ENCODE results near the gene ATG16L1. TPM values are rescaled to one million over a fixed set of nuclear protein-coding genes. Genes with fewer than 3 reads are reported as not detected.

The ATG16L1 gene
- total and polyA plus RNA-seq, 10 of the 15 experiments (the other 5 are each of a cell fraction or from before 2014, with no cell fraction given): 5.2 to 26.6 (median 15.6) TPM

GRCh38 chr2:233211548-233211895, 40.0 kb upstream of the ATG16L1 start:
- no peak for TF ChIP-seq CBX3 (IDR thresholded peaks at IDR 0.05; ENCODE audit: borderline replicate concordance, low read depth)
- no peak for TF ChIP-seq WRNIP1 (IDR thresholded peaks at IDR 0.05; ENCODE audit: borderline replicate concordance, low read depth, low read length)
- no peak for TF ChIP-seq RELB (IDR thresholded peaks at IDR 0.05; ENCODE audit: low read depth)
- no peak for TF ChIP-seq FOS (IDR thresholded peaks at IDR 0.05; ENCODE audit: borderline replicate concordance, extremely low read depth, insufficient read length)
- TF ChIP-seq IRF4 (IDR thresholded peaks at IDR 0.05; ENCODE audit: low read depth, low read length): no peak
- TF ChIP-seq TCF7 (IDR thresholded peaks at IDR 0.05; ENCODE audit: borderline replicate concordance): no peak
- TF ChIP-seq SIN3A (IDR thresholded peaks at IDR 0.05; ENCODE audit: low read depth, low read length): no peak
- TF ChIP-seq TARDBP (IDR thresholded peaks at IDR 0.05; ENCODE audit: borderline replicate concordance): no peak
- TF ChIP-seq BHLHE40 (IDR thresholded peaks at IDR 0.05; ENCODE audit: borderline replicate concordance in 1 of 2, low read depth in 2 of 2, low read length in 1 of 2): no peak
- no peak for TF ChIP-seq HCFC1 (IDR thresholded peaks at IDR 0.05; ENCODE audit: low read length)
- TF ChIP-seq, protein P1, sequence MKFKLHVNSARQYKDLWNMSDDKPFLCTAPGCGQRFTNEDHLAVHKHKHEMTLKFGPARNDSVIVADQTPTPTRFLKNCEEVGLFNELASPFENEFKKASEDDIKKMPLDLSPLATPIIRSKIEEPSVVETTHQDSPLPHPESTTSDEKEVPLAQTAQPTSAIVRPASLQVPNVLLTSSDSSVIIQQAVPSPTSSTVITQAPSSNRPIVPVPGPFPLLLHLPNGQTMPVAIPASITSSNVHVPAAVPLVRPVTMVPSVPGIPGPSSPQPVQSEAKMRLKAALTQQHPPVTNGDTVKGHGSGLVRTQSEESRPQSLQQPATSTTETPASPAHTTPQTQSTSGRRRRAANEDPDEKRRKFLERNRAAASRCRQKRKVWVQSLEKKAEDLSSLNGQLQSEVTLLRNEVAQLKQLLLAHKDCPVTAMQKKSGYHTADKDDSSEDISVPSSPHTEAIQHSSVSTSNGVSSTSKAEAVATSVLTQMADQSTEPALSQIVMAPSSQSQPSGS (IDR thresholded peaks at IDR 0.05; ENCODE audit: low read length): no peak
- no peaks in the 10 kb centered on the region for H3K9me3 ChIP-seq (replicated peaks; ENCODE audit: control insufficient read depth, insufficient read depth, low read length)
- POLR2A ChIA-PET: no interaction called here
- no peak overlapping the region for H3K9ac ChIP-seq (ENCODE audit: control insufficient read depth, insufficient read depth, low read length)
- H3K4me2 ChIP-seq (ENCODE audit: control insufficient read depth, insufficient read depth): no peak overlapping the region
- ATAC-seq (no peak), FAIRE-seq (no peak), DNase-seq (ENCODE audit: low read depth, low spot score) (no peak)
- SMC1A ChIA-PET (ENCODE audit: uncharacterized antibody, unreplicated experiment): no interaction called here
- RAD21 ChIA-PET (ENCODE audit: unreplicated experiment): no interaction called here
- H3K36me3 ChIP-seq (ENCODE audit: control insufficient read depth in 2 of 2, insufficient read depth in 2 of 2, low read length in 1 of 2): peaks cover 6 to 16% of the 10 kb centered on the region in 2 experiments
- no peak overlapping the region for H3K4me3 ChIP-seq
- CTCF ChIA-PET: no interaction called here
- H3K27me3 ChIP-seq (replicated peaks in 1 of 2; ENCODE audit: control insufficient read depth in 2 of 2, insufficient read depth in 2 of 2, low read length in 1 of 2): no peaks in the 10 kb centered on the region
- H3K4me1 ChIP-seq (ENCODE audit: control insufficient read depth, insufficient read depth, low read length): no peaks in the 10 kb centered on the region; the same call in 1 of the 2 replicates
- no peaks in the 10 kb centered on the region for H3K79me2 ChIP-seq (ENCODE audit: control insufficient read depth, insufficient read depth, low read length)
- WGBS (ENCODE audit: insufficient coverage, insufficient replicate concordance, low lambda C conversion rate, missing lambda C conversion rate): 99% methylated on average over 3 of the region's 3 CpGs
- no peak overlapping the region for H3K27ac ChIP-seq (ENCODE audit: control insufficient read depth, insufficient read depth)
- H4K20me1 ChIP-seq (ENCODE audit: control insufficient read depth, insufficient read depth): no peaks in the 10 kb centered on the region
- intact Hi-C loops (cut with micrococcal nuclease; ENCODE audit: unreplicated experiment) (no loop called here), in situ Hi-C loops (cut with MboI) (no loop called here)
- no TSS peak for BruUV-seq (replicated peaks)
- no peak overlapping the region for H2AFZ ChIP-seq (ENCODE audit: control insufficient read depth, low read depth, low read length)
